Medulla oblongata (tissue), 1 donor: ENCODE data around the gene EIF4G3.
A peak's percentile ranks its signal among the peaks of the same experiment; 100 is the strongest.

Source experiments
- DNase-seq: peaks from one replicate; pipeline ENCODE4 v3.0.0-alpha.2; 2015; ENCODE audit errors: extremely low spot score

Gene EIF4G3

DNA sequence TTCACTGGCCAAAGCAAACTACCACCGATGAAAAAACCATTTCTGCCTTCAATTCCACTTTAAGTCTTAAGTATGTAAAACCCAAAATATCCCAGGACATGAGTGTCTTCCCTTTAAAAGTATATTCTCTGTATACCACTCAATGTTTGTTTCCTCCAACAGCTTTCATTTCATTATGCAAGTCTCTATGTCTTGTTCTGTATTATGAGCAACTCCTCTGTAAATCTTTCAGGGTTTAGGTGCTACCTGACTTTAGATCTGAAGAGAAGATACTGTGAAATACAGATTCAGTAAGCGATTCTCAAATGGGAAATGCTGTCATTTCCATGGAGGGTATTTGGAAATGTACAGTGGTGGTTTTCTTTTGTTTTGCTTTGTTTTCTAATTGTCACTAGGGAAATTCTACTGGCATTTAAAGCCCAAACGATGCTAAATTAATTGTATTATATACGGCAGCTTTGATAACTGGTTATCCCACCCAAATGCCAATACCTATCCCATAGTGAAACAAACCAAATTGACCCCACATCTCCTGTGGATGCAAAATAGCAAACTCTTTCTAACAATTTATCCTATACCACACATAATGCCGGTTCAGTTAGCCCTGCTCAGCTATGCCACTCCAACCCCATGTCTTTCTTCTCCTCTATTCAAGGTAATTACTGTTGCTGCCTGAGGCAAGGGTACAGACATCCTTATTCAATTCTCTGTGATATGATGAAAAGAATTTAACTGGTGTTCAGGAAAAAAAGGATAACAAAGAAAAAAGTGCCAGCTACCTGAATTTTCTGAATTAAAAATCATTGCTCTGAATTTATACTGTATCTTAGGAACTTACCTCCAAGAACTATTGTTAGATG is 182.8 kb downstream of the EIF4G3 start:
- DNase-seq = no peak

GRCh38 chr1:20992322-20993056 is 184.2 kb downstream of the EIF4G3 start:
- no peak for DNase-seq

DNA sequence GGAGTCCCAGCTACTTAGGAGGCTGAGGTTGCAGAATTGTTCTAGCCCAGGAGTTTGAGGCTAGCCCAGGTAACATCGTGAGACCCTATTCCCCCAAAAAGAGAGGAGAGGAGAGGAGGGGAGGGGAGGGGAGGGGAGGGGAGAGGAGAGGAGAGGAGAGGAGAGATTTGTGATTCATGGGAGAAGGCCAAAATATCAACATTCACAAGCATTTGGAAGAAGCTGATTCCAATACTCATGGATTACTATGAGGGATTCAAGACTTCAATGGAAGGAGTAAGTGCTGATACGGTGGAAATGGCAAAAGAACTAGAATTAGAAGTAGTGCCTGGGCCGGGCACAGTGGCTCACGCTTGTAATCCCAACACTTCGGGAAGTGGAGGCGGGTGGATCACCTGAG is 187.8 kb downstream of the EIF4G3 start:
- DNase-seq = no peak

DNA sequence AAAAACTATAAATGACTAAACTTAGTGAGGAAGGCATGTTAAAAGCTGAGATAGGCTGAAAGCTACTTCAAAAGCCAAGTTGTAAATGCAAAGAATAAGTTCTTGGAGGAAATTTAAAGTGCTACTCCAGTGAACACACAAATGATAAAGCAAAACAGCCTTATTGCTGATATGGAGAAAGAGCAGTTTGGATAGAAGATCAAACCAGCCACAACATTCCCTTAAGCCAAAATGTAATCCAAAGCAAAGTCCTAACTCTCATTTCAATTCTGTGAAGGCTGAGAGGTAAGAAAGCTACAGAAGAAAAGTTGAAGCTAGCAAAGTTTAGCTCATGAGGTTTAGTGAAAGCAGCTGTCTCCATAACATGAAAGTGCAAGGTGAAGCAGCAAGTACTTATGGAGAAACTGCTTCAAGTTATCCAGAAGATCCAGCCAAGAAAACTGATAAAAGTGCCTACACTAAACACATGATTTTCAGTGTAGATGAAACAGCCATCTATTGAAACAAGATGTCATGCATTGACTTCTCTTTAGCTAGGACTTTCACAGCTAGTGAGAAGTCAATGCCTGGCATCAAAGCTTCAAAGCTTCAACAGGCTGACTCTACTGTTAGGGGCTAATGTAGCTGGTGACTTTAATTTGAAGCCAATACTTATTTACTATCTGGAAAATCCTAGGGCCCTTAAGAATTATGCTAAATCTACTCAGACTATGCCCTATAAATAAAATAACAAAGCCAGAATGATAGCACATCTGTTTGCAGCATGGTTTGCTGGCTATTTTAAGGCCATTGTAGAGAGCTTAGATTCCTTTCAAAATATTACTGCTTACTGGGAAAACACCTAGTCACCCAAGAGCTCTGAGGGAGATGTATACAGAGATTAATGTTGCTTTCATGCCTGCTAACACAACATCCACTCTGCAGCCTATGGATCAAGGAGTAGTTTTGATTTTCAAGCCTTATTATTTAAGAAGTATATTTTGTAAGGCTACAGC is 188.6 kb downstream of the EIF4G3 start:
- no peak for DNase-seq

- DNase-seq = no peak
Observed at GRCh38 chr1:20983297-20983889, 193.3 kb downstream of the EIF4G3 start.

DNA sequence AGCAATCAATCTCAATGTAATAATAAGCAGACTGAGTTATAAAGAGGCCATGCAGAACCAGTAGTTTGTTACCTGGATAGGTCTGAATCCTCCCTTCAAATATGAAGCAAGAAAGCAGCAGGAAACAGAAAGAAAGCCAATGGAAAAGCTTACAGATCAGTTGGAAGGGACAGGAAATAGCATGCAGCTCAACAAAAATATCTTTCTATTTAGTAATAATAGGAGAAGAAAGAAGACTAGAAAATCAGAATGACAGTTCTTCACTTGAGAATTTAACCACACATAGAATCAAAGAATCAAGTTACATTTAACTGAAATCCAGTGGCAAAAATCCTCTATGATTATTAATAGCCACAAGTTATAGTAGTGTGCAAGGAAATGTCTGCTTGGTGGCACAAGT is 194.4 kb downstream of the EIF4G3 start:
- no peak for DNase-seq

DNA sequence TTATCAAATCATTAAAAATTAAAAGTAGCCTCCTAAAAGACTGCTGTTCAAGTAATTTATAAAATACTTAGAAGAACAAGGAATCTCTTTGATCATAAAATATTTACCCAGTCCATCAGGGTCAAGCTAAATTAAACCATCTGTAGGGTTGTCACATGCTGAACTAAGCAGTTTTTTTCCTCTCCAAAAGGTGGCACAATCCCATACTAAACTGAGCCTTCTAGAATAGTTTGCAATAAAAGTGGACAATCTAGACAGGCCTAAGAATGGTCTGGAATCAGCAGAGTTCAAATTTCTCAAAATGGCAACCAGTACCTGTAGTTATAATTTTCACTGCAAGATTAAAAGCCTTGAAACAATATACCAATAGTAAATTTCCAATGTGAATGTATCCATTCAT is 194.8 kb downstream of the EIF4G3 start:
- peak; percentile 64 for DNase-seq

DNA sequence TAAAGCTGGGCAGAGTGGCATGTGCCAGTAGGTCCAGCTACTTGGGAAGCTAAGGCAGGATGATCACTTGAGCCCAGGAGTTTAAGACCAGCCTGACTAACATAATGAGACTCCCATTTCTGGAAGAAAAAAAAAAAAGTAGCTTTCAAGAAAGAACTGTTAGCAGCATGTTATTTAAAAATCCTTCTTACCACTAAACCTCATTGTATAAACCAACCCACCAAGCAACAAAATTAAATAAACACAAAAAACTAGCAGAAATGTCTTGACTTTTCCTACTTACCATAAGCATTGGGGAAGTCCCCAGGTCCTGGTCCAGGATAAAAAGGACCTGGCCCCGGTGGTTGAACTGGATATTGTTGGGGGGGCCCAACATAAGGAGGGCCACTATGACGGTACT is 196.6 kb downstream of the EIF4G3 start:
- no peak for DNase-seq

DNA sequence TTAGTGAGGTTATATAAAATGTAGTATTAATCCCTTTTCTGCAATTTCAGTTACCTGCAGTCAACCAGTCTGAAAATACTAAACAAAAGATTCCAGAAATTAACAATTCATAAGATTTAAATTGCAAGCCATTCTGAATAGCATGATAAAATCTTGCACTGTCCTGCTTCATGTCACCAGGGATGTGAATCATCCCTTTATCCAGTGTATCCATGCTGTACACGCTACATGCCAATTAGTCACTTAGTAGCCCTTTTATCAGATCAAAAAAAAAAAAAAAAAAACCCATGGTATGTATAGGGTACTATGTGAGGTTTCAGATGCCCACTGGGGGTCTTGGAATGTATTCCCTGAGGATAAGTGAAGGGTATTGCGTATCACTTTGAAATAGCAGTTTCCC is 198.3 kb downstream of the EIF4G3 start:
- no peak for DNase-seq

DNA sequence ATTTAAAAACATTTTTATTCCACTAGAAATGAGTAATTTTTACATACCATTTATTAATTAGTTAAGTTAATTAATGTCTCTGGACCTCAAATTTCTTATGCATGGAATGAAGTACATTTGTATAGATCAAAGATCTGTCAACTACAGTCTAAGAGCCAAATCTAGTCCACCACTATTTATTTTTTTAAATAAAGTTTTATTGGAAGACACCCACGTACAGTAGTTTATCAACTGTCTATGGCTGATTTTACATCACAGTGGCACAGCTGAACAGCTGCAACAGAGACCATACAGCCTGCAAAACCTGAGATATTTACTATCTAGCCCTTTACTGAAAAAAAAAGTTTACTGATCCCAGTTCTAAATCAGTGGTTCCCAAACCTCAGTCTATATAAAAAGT is 201.0 kb downstream of the EIF4G3 start:
- no peak for DNase-seq

GRCh38 chr1:20974951-20975350 is 201.7 kb downstream of the EIF4G3 start:
- DNase-seq = no peak

DNA sequence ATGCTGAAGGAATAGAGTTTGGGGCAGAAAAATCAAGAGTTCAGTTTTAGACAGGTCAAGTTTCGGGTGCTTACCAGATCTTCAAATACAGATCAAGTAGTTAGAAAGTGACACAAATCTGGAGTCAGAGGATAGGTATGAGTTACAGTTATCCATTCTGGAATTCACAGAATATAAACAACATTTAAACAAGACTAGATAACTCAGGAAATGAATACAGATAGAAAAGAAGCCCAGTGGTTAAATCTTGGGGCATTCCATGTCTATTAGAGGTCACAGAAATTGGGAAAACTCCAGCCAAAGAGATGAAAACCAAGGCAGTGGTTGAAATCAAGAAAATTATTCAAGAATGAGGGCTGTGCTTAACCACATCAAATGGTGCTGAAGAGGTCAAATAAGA is 202.6 kb downstream of the EIF4G3 start:
- DNase-seq = no peak

DNA sequence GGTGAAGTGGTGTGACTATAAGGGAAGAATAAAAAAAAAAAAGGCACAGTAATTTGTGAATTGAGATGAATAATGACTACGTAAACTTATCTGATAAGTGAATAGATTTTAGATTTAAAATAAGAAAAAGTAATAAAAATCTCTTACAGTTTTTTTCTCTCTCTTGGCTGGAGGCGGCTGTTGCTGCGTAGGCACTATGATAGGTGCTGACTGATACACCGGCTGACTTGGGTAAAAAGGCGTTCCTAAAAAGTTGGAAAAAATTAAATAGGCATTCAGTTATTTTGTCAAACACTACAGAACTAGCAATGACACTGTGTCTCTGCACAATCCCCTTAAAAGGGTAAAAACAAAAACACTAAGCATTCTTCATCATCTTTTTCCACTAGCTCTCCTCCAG is 203.8 kb downstream of the EIF4G3 start:
- no peak for DNase-seq

DNA sequence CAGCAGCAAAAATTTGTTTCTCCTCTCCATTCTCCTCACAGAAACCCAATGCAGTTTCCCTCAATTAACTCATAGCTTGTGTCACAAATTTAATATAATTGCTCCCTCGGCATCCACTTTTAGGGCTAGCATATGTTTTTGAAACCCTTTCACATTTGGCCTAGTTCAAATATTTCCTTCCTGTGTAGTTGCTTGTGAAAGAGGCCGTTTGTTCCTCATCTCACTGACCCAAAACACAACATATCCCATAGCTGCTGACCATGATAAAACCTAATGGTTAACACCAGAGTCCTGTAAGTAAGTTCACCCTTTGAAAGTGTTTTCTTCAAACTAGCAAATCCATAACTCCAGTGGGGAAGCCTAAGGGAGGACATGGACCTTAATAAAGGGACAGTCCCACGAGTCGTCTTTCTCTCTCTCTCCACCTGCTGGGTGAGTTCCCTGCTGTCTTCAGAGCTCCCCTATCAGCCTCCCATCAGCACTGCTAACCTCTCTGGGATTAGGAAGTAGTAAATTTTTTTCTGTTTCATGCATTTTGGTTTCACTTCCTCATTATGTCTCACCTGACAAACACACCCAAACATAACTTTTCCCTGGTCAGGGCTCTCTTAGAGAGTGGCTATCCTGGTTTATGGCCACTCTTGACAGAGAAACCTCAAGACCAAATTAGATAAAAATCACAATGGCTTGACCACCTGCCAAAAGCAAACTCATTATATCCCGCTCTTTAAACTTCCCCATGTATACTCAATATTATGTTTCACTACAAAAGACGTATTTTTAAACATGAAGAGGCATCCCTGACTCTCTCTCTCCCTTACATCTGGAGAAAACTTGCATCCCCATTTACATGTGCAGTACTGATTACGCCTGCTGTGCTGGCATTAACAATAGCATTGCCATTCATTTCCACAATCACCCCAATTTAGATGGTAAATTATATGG is 211.9 kb downstream of the EIF4G3 start:
- peak; percentile 20 for DNase-seq

GRCh38 chr1:20962576-20963258 is 214.0 kb downstream of the EIF4G3 start:
- DNase-seq = no peak

GRCh38 chr1:20958430-20958829 is 218.3 kb downstream of the EIF4G3 start:
- no peak for DNase-seq

DNA sequence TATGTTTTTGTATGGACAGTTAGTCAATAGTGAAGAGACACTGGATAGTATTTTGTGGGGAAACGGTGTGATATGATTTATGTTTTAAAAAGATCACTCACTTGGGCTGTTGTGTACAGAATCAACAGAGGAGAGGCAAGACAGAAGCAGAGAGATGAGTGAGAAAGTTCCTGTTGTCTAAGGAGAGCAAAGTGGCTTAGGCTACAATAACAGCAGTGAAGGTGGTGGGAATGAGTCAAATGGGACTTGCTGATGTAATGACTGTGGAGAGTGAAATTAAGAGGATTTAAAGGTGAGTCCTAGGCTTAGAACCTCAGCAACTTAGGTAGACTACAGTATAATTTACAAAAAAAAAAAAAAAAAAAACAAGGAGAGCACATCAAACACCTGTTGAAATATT is 220.4 kb downstream of the EIF4G3 start:
- no peak for DNase-seq

GRCh38 chr1:20950679-20951078 is 226.0 kb downstream of the EIF4G3 start:
- DNase-seq = no peak

- DNase-seq = no peak
Observed at GRCh38 chr1:20949871-20950590, 226.7 kb downstream of the EIF4G3 start.
